Chondrocyte (in vitro differentiated cells): Measurements from ENCODE around the gene BBS9. TPM values are rescaled to one million over a fixed set of nuclear protein-coding genes. Genes with fewer than 3 reads are reported as not detected.

ENCODE experiments used
- DNase-seq: peaks from one replicate; pipeline ENCODE4 v3.0.0; 2021; ENCODE audit warnings: mixed read lengths, low spot score
- H3K27ac Mint-ChIP-seq: one replicate; pipeline ENCODE4 v1.8.0; 2021; ENCODE audit warnings: mild to moderate bottlenecking, moderate library complexity, mixed read lengths; ENCODE audit not compliant: unreplicated experiment
- H3K27me3 Mint-ChIP-seq: 2 replicates; pipeline ENCODE4 v1.8.0; 2021; ENCODE audit warnings: low read depth, mixed read lengths
- H3K36me3 Mint-ChIP-seq: 2 replicates; pipeline ENCODE4 v1.8.0; 2021; ENCODE audit warnings: low read depth, mixed read lengths
- H3K4me1 Mint-ChIP-seq: 2 replicates; pipeline ENCODE4 v1.8.0; 2021; ENCODE audit warnings: low read depth, mild to moderate bottlenecking, mixed read lengths
- H3K4me3 Mint-ChIP-seq: one replicate; pipeline ENCODE4 v1.8.0; 2021; ENCODE audit warnings: mild to moderate bottlenecking, moderate library complexity, mixed read lengths; ENCODE audit not compliant: unreplicated experiment
- H3K9me3 Mint-ChIP-seq: 2 replicates; pipeline ENCODE4 v1.8.0; 2021; ENCODE audit warnings: low read depth, mixed read lengths
- CTCF ChIP-seq: fragments of 200-600 bp; sonication (generic); IDR thresholded peaks from 2 replicates; pipeline ENCODE4 v1.5.0; 2021; ENCODE audit warnings: antibody characterized with exemption, mild to moderate bottlenecking, moderate library complexity
- total RNA-seq: library from RNA; stranded (reverse); gene quantifications from 3 replicates; pipeline ENCODE4 v1.2.1, GENCODE V29; 2021

BBS9 gene
- total RNA-seq, 1 donor from 2014 or later: 16.5 TPM

DNA sequence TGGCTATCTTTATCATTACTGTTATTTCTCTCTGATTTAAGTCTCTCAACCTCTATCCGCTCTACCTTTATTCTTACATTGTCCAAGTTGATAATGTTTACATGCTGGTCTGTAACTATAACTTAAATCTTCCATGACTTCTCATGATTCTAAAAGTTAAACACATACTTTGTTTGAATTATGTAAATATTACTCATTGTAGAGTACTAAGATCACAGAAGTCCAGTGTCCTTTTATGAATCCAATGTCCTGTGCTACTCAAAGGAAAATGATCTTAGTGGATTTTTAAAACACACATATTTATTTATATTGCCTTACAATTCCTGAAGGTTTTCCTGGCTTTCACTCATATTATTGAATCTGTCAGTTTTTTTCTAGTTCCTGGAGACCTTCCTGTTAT is 70.9 kb downstream of the BBS9 start:
- no peak for DNase-seq
- peaks cover 6% of the 10 kb centered on the region for H3K9me3 Mint-ChIP-seq
- H3K27ac Mint-ChIP-seq: no peak overlapping the region
- H3K4me3 Mint-ChIP-seq: no peak overlapping the region
- peaks cover 14% of the 10 kb centered on the region for H3K4me1 Mint-ChIP-seq
- no peaks in the 10 kb centered on the region for H3K36me3 Mint-ChIP-seq
- no peak for TF ChIP-seq CTCF
- H3K27me3 Mint-ChIP-seq: no peaks in the 10 kb centered on the region

GRCh38 chr7:33201821-33202220 is 72.5 kb downstream of the BBS9 start:
- TF ChIP-seq CTCF: no peak
- H3K9me3 Mint-ChIP-seq: peaks cover 6% of the 10 kb centered on the region
- H3K36me3 Mint-ChIP-seq: no peaks in the 10 kb centered on the region
- no peaks in the 10 kb centered on the region for H3K27me3 Mint-ChIP-seq
- no peak overlapping the region for H3K4me3 Mint-ChIP-seq
- no peak for DNase-seq
- no peak overlapping the region for H3K27ac Mint-ChIP-seq
- H3K4me1 Mint-ChIP-seq: peaks cover 7% of the 10 kb centered on the region

DNA sequence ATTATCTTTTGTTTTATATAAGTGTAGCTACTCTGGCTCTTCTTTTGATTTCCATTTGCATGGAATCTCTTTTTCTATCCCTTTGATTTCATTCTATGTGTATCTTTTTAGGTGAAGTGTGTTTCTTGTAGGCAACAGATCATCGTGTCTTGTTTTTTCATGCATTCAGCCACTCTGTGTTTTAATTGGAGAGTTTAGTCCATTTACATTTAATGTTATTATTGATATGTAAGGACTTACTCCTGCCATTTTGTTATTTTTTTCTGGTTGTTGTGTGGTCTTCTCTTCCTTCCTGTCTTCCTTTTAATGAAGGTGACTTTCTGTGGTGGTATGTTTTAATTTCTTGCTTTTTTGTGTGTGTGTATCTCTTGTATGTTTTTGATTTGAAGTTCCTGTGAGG is 81.6 kb downstream of the BBS9 start:
- no peak for TF ChIP-seq CTCF

GRCh38 chr7:33212144-33212543 is 82.8 kb downstream of the BBS9 start:
- Mint-ChIP-seq H3K4me3 (no peak overlapping the region), H3K4me1 (peaks cover 8% of the 10 kb centered on the region), H3K27me3 (no peaks in the 10 kb centered on the region), H3K36me3 (peaks cover 27% of the 10 kb centered on the region), H3K27ac (no peak overlapping the region), H3K9me3 (peaks cover 42% of the 10 kb centered on the region)
- no peak for DNase-seq
- TF ChIP-seq CTCF: no peak

More for the DNA sequence above, 81.6 kb downstream of the BBS9 start:
- no peak overlapping the region for H3K4me3 Mint-ChIP-seq
- DNase-seq: no peak
- H3K27ac Mint-ChIP-seq: no peak overlapping the region
- peaks cover 27% of the 10 kb centered on the region for H3K36me3 Mint-ChIP-seq
- peaks cover 42% of the 10 kb centered on the region for H3K9me3 Mint-ChIP-seq
- peaks cover 8% of the 10 kb centered on the region for H3K4me1 Mint-ChIP-seq
- no peaks in the 10 kb centered on the region for H3K27me3 Mint-ChIP-seq

DNA sequence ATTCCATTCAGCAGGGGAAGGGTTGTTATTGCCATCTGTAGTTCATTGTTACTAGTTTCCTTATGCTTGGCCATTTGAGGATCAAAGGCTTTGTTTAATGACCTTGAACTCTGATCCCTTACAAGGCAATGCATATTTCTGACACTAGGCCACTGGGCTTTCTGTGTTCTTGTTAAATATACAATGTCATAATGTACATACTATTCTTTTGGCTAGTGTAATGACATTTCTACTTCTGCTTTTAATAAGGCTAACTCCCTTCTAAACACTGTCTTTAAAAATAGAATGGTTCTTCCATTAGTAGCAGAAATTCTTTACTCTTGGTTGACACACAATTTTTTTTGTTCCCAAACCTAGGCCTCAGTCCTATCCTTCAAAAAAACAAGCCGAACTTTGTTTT is 86.6 kb downstream of the BBS9 start:
- Mint-ChIP-seq H3K4me3 (no peak overlapping the region), H3K36me3 (peaks cover 19% of the 10 kb centered on the region), H3K27me3 (no peaks in the 10 kb centered on the region), H3K9me3 (peaks cover 23% of the 10 kb centered on the region), H3K4me1 (no peaks in the 10 kb centered on the region), H3K27ac (no peak overlapping the region)
- no peak for DNase-seq
- no peak for TF ChIP-seq CTCF
